HG03097 (cell line): ENCODE results near the gene CA11.
"Not testable (repeated sequence)": the region's sequence is repeated elsewhere in the genome, so short reads cannot be mapped to it uniquely, and the experiment has no call there.

Experiments
- ATAC-seq: cut with Tn5 transposase; IDR thresholded peaks from one replicate; pipeline ENCODE4 v1.9.1; 2021; ENCODE audit not compliant: unreplicated experiment, low FRiP score

CA11 gene

GRCh38 chr19:48646001-48646721, at the start of gene CA11:
Gene CA11, minus strand, starts transcription at chr19:48646187. Its CDS starts 555 bp downstream, at chr19:48645632.
- peak; percentile 61 for ATAC-seq

- not testable (repeated sequence) for ATAC-seq
Observed at GRCh38 chr19:48693629-48694028, 47.6 kb upstream of the CA11 start.

GRCh38 chr19:48689449-48689848, 43.5 kb upstream of the CA11 start:
- ATAC-seq = no peak

- ATAC-seq = no peak
Observed at GRCh38 chr19:48687776-48688175, 41.8 kb upstream of the CA11 start.

- ATAC-seq = not testable (repeated sequence)
Observed at GRCh38 chr19:48686637-48687036, 40.6 kb upstream of the CA11 start.

- ATAC-seq = no peak
Observed at GRCh38 chr19:48686088-48686487, 40.1 kb upstream of the CA11 start.

GRCh38 chr19:48685583-48685982, 39.6 kb upstream of the CA11 start:
- ATAC-seq = no peak

GRCh38 chr19:48683349-48683748, 37.4 kb upstream of the CA11 start:
- ATAC-seq = no peak

- ATAC-seq = no peak
Observed at GRCh38 chr19:48681127-48681470, 35.1 kb upstream of the CA11 start.

GRCh38 chr19:48680436-48681126, 34.6 kb upstream of the CA11 start:
- no peak for ATAC-seq

GRCh38 chr19:48680006-48680405, 34.0 kb upstream of the CA11 start:
- not testable (repeated sequence) for ATAC-seq

GRCh38 chr19:48678201-48678600, 32.2 kb upstream of the CA11 start:
- no peak for ATAC-seq

GRCh38 chr19:48676887-48677286, 30.9 kb upstream of the CA11 start:
- ATAC-seq = no peak

- ATAC-seq = no peak
Observed at GRCh38 chr19:48676487-48676886, 30.5 kb upstream of the CA11 start.

- no peak for ATAC-seq
Observed at GRCh38 chr19:48674921-48675824, 29.2 kb upstream of the CA11 start.

- no peak for ATAC-seq
Observed at GRCh38 chr19:48674216-48674809, 28.3 kb upstream of the CA11 start.

GRCh38 chr19:48673436-48674100, 27.6 kb upstream of the CA11 start:
- ATAC-seq = no peak

GRCh38 chr19:48672994-48673393, 27.0 kb upstream of the CA11 start, which contains the start of gene NTN5:
Gene NTN5, minus strand, starts transcription at chr19:48673017. Its CDS starts 2,031 bp downstream, at chr19:48670986.
- no peak for ATAC-seq

- no peak for ATAC-seq
Observed at GRCh38 chr19:48671446-48671995, 25.5 kb upstream of the CA11 start.
